Neural cell (in vitro differentiated cells): ENCODE results near the gene SDK1. TPM values are rescaled to one million over a fixed set of nuclear protein-coding genes. Genes with fewer than 3 reads are reported as not detected.

Experiments used
- H2AFZ ChIP-seq: fragments of 200-600, 300-800 bp; sonication (generic), shearing (Covaris generic); 2 replicates; pipeline ENCODE4 v1.6.0; 2014; ENCODE audit warnings: low read depth, mild to moderate bottlenecking, antibody characterized with exemption, low read length, moderate library complexity
- H3F3A ChIP-seq: fragments of 200-600 bp; shearing (Covaris generic); 2 replicates; pipeline ENCODE4 v1.6.1; 2016; ENCODE audit warnings: mild to moderate bottlenecking, moderate library complexity, mixed read lengths, antibody characterized with exemption, low read length; ENCODE audit not compliant: insufficient read depth, poor library complexity, severe bottlenecking
- H3K27ac ChIP-seq: fragments of 200-600, 300-800 bp; sonication (generic), shearing (Covaris generic); 2 replicates; pipeline ENCODE4 v1.5.1; 2014; ENCODE audit warnings: mild to moderate bottlenecking, low read length, moderate library complexity
- H3K27me3 ChIP-seq: fragments of 300-800, 200-600 bp; sonication (generic), shearing (Covaris generic); 2 replicates; pipeline ENCODE4 v1.6.0; 2014; ENCODE audit warnings: mild to moderate bottlenecking, low read depth, low read length, moderate library complexity; ENCODE audit not compliant: insufficient read depth
- H3K36me3 ChIP-seq: fragments of 300-800, 200-600 bp; sonication (generic), shearing (Covaris generic); 2 replicates; pipeline ENCODE4 v1.5.1; 2014; ENCODE audit warnings: mild to moderate bottlenecking, antibody characterized with exemption, low read length, moderate library complexity; ENCODE audit not compliant: insufficient read depth
- H3K4me2 ChIP-seq: fragments of 300-800, 200-600 bp; sonication (generic), shearing (Covaris generic); 2 replicates; pipeline ENCODE4 v1.6.0; 2014; ENCODE audit warnings: mild to moderate bottlenecking, low read length
- H3K4me3 ChIP-seq: fragments of 300-800, 200-600 bp; sonication (generic), shearing (Covaris generic); 2 replicates; pipeline ENCODE4 v1.5.1; 2014; ENCODE audit warnings: mild to moderate bottlenecking, low read length, moderate library complexity
- H3K79me2 ChIP-seq: fragments of 200-600 bp; shearing (Covaris generic); replicated peaks from 2 replicates; pipeline ENCODE4 v1.6.0; 2014; ENCODE audit warnings: mild to moderate bottlenecking, low read length, moderate library complexity; ENCODE audit not compliant: insufficient read depth
- H3K9ac ChIP-seq: fragments of 300-800, 200-600 bp; sonication (generic), shearing (Covaris generic); 2 replicates; pipeline ENCODE4 v1.6.1; 2016; ENCODE audit warnings: mild to moderate bottlenecking, low read length, mixed read lengths
- H3K9me2 ChIP-seq: fragments of 200-600 bp; shearing (Covaris generic); 2 replicates; pipeline ENCODE4 v1.6.1; 2016; ENCODE audit warnings: mild to moderate bottlenecking, low read length, mixed read lengths; ENCODE audit not compliant: insufficient read depth
- H3K9me3 ChIP-seq: fragments of 200-600, 300-800 bp; sonication (generic), shearing (Covaris generic); 2 replicates; pipeline ENCODE4 v1.6.1; 2016; ENCODE audit warnings: mild to moderate bottlenecking, mixed run types, low read length, moderate library complexity, mixed read lengths
- H4K20me1 ChIP-seq: fragments of 200-600 bp; shearing (Covaris generic); 2 replicates; pipeline ENCODE4 v1.6.1; 2016; ENCODE audit warnings: mild to moderate bottlenecking, mixed run types; ENCODE audit not compliant: insufficient read depth
- CTCF ChIP-seq: fragments of 450-650 bp; IDR thresholded peaks from 2 replicates; pipeline ENCODE4 v1.5.1; 2014; ENCODE audit warnings: antibody characterized with exemption, mild to moderate bottlenecking, moderate library complexity; ENCODE audit not compliant: poor library complexity, severe bottlenecking
- EP300 ChIP-seq: fragments of 450-650 bp; conservative IDR thresholded peaks from 2 replicates; pipeline ENCODE4 v1.6.1; 2014; ENCODE audit warnings: antibody characterized with exemption, mild to moderate bottlenecking, moderate library complexity; ENCODE audit not compliant: poor library complexity, severe bottlenecking
- EZH2 ChIP-seq: fragments of 200-600, 300-800 bp; shearing (Covaris generic), sonication (generic); IDR thresholded peaks from 2 replicates; pipeline ENCODE4 v1.6.1; 2014; ENCODE audit warnings: antibody characterized with exemption, low read length, borderline replicate concordance, mild to moderate bottlenecking; ENCODE audit not compliant: insufficient read depth, poor library complexity, severe bottlenecking
- POLR2AphosphoS5 ChIP-seq: IDR thresholded peaks from 2 replicates; pipeline ENCODE4 v1.6.1; 2012
- RAD21 ChIP-seq: fragments of 450-650 bp; conservative IDR thresholded peaks from 2 replicates; pipeline ENCODE4 v1.6.1; 2014; ENCODE audit warnings: antibody characterized with exemption, mild to moderate bottlenecking, moderate library complexity
- REST ChIP-seq: IDR thresholded peaks from 2 replicates; pipeline ENCODE4 v1.6.1; 2012; ENCODE audit warnings: borderline replicate concordance
- polyA plus RNA-seq: library from polyadenylated mRNA; depleted of rRNA; stranded (reverse); fragments of >200 nt; gene quantifications from 2 replicates; pipeline ENCODE4 v1.2.3, GENCODE V29; 2014

SDK1 gene
- polyA plus RNA-seq, 1 donor from 2014 or later, result 2.7 TPM

- H3K36me3 ChIP-seq, result no peaks in the 10 kb centered on the region
- no peak overlapping the region for H3K4me3 ChIP-seq
- no peak overlapping the region for H3K9ac ChIP-seq
- H4K20me1 ChIP-seq, result no peaks in the 10 kb centered on the region
- H2AFZ ChIP-seq, result no peak overlapping the region
- H3K79me2 ChIP-seq, result no peaks in the 10 kb centered on the region
- no peaks in the 10 kb centered on the region for H3K9me2 ChIP-seq
- no peaks in the 10 kb centered on the region for H3K9me3 ChIP-seq
- H3F3A ChIP-seq, result no peaks in the 10 kb centered on the region
- H3K4me2 ChIP-seq, result no peak overlapping the region
- H3K27me3 ChIP-seq, result no peaks in the 10 kb centered on the region
- TF ChIP-seq EP300, result no peak
- no peak for TF ChIP-seq REST
- no peak for TF ChIP-seq POLR2AphosphoS5
- H3K27ac ChIP-seq, result no peak overlapping the region
Measured at GRCh38 chr7:3399858-3400257, 98.8 kb downstream of the SDK1 start.

- no peak overlapping the region for H3K9ac ChIP-seq
- no peaks in the 10 kb centered on the region for H3K27me3 ChIP-seq
- H4K20me1 ChIP-seq, result no peaks in the 10 kb centered on the region
- TF ChIP-seq RAD21, result no peak
- TF ChIP-seq CTCF, result no peak
- TF ChIP-seq REST, result no peak
- TF ChIP-seq EZH2, result no peak
- no peaks in the 10 kb centered on the region for H3F3A ChIP-seq
- H3K4me2 ChIP-seq, result no peak overlapping the region
- H3K9me2 ChIP-seq, result no peaks in the 10 kb centered on the region
- H3K79me2 ChIP-seq, result no peaks in the 10 kb centered on the region
- H2AFZ ChIP-seq, result no peak overlapping the region
- no peak overlapping the region for H3K4me3 ChIP-seq
- no peaks in the 10 kb centered on the region for H3K36me3 ChIP-seq
- no peaks in the 10 kb centered on the region for H3K9me3 ChIP-seq
- H3K27ac ChIP-seq, result no peak overlapping the region
Measured at GRCh38 chr7:3404501-3404900, 103.4 kb downstream of the SDK1 start.
